Mesenteric fat pad (tissue), 1 donor: ENCODE data around the gene CRAMP1. TPM values are rescaled to one million over a fixed set of nuclear protein-coding genes. Genes with fewer than 3 reads are reported as not detected.
"Not testable (repeated sequence)": the region's sequence is repeated elsewhere in the genome, so short reads cannot be mapped to it uniquely, and the experiment has no call there.

Experiments used
- DNase-seq: peaks from one replicate; pipeline ENCODE4 v3.0.0-alpha.2; 2020; ENCODE audit warnings: low spot score
- long read RNA-seq: library from polyadenylated mRNA; unstranded; transcript quantifications from one replicate; pipeline ENCODE4 v2.0.0, GENCODE V29; 2020
- total RNA-seq: library from RNA; stranded (reverse); fragmentation: NEBNext Ultra II Directional; extraction: Animal tissue kit (Norgen Biotek cat#: 25700); gene quantifications from one replicate; pipeline ENCODE4 v1.2.1, GENCODE V29; 2021
- donor health status: DM: yes; HTN: yes; CAD: no.

The CRAMP1 gene
- total RNA-seq, result 15.4 TPM
- long read RNA-seq, partial matches to known transcripts, result 2 of 2 reads
- long read RNA-seq, other reads (novel, unspliced or antisense), result 0 of 2 reads

- DNase-seq, result no peak
Observed at GRCh38 chr16:1612320-1613111, at the start of gene CRAMP1. Gene CRAMP1 (plus strand): TSS chr16:1612360. CDS start chr16:1614640, 2,280 bp downstream.

GRCh38 chr16:1563786-1564185, 48.4 kb upstream of the CRAMP1 start:
- no peak for DNase-seq

GRCh38 chr16:1564325-1564724, 47.8 kb upstream of the CRAMP1 start:
- no peak for DNase-seq

- no peak for DNase-seq
Observed at GRCh38 chr16:1565083-1565805, 46.9 kb upstream of the CRAMP1 start.

GRCh38 chr16:1567988-1568387, 44.2 kb upstream of the CRAMP1 start:
- DNase-seq, result no peak

- no peak for DNase-seq
Observed at GRCh38 chr16:1571012-1571671, 41.0 kb upstream of the CRAMP1 start.

- no peak for DNase-seq
Observed at GRCh38 chr16:1572673-1573072, 39.5 kb upstream of the CRAMP1 start.

GRCh38 chr16:1573301-1573700, 38.9 kb upstream of the CRAMP1 start:
- no peak for DNase-seq

- DNase-seq, result no peak
Observed at GRCh38 chr16:1575578-1575977, 36.6 kb upstream of the CRAMP1 start.

GRCh38 chr16:1579214-1579613, 32.9 kb upstream of the CRAMP1 start:
- DNase-seq, result no peak

GRCh38 chr16:1580256-1580655, 31.9 kb upstream of the CRAMP1 start:
- DNase-seq, result no peak

GRCh38 chr16:1580956-1581355, 31.2 kb upstream of the CRAMP1 start:
- DNase-seq, result no peak

GRCh38 chr16:1581804-1582203, 30.4 kb upstream of the CRAMP1 start:
- DNase-seq, result no peak

GRCh38 chr16:1583180-1583579, 29.0 kb upstream of the CRAMP1 start:
- no peak for DNase-seq

- DNase-seq, result no peak
Observed at GRCh38 chr16:1584926-1585484, 27.2 kb upstream of the CRAMP1 start.

- DNase-seq, result no peak
Observed at GRCh38 chr16:1590366-1590765, 21.8 kb upstream of the CRAMP1 start.

GRCh38 chr16:1590930-1591705, 21.0 kb upstream of the CRAMP1 start:
- no peak for DNase-seq

GRCh38 chr16:1592446-1592845, 19.7 kb upstream of the CRAMP1 start:
- no peak for DNase-seq

- DNase-seq, result not testable (repeated sequence)
Observed at GRCh38 chr16:1595511-1595910, 16.6 kb upstream of the CRAMP1 start.

- no peak for DNase-seq
Observed at GRCh38 chr16:1596516-1596915, 15.6 kb upstream of the CRAMP1 start.

GRCh38 chr16:1597154-1597553, 15.0 kb upstream of the CRAMP1 start:
- DNase-seq, result no peak
